ENCODE results near the gene CUX1. TPM values are rescaled to one million over a fixed set of nuclear protein-coding genes. Genes with fewer than 3 reads are reported as not detected.

Gene CUX1
- total and polyA plus RNA-seq, 9 donors = 42.2 to 151 (median 126) TPM

- TF ChIP-seq CTCF (IDR thresholded peaks at IDR 0.05) = no peak
- TF ChIP-seq EP300 (IDR thresholded peaks at IDR 0.05) = no peak
- TF ChIP-seq POLR2A (IDR thresholded peaks at IDR 0.05) = no peak
- WGBS, 3 donors = 90 to 97% (median 92%) methylated on average over 3 of the region's 3 CpGs
- H3K27me3 ChIP-seq = no peaks in the 10 kb centered on the region
- intact Hi-C loops (cut with DNase I) = no loop called here
- no peaks in the 10 kb centered on the region for H3K36me3 ChIP-seq
- H3K4me1 ChIP-seq (ENCODE audit: insufficient read depth) = no peaks in the 10 kb centered on the region
- DNase-seq = no peak
- H3K9me3 ChIP-seq = no peaks in the 10 kb centered on the region
- no peak overlapping the region for H3K4me3 ChIP-seq
- no peak overlapping the region for H3K27ac ChIP-seq
Observed at GRCh38 chr7:102099474-102099873, 282.0 kb downstream of the CUX1 start.

- peak in 1 of 5 donors; percentile 9 for DNase-seq
Observed at GRCh38 chr7:102101111-102101551, 283.7 kb downstream of the CUX1 start.

GRCh38 chr7:102101926-102102325 is 284.5 kb downstream of the CUX1 start:
- Histone ChIP-seq H3K27ac (no peak overlapping the region), H3K4me3 (no peak overlapping the region), H3K27me3 (no peaks in the 10 kb centered on the region), H3K9me3 (no peaks in the 10 kb centered on the region), H3K4me1 (ENCODE audit: insufficient read depth) (no peaks in the 10 kb centered on the region), H3K36me3 (no peaks in the 10 kb centered on the region)
- intact Hi-C loops (cut with DNase I) = no loop called here
- TF ChIP-seq EP300 (IDR thresholded peaks at IDR 0.05) (no peak), CTCF (IDR thresholded peaks at IDR 0.05) (no peak), POLR2A (IDR thresholded peaks at IDR 0.05) (no peak)
- WGBS, 3 donors = 94 to 98% (median 94%) methylated on average over 11 of the region's 11 CpGs
- DNase-seq = peak in 1 of 5 donors; percentile 9

More at GRCh38 chr7:102101111-102101551, 283.7 kb downstream of the CUX1 start:
- Histone ChIP-seq H3K9me3 (no peaks in the 10 kb centered on the region), H3K27me3 (no peaks in the 10 kb centered on the region), H3K27ac (no peak overlapping the region), H3K4me1 (ENCODE audit: insufficient read depth) (no peaks in the 10 kb centered on the region), H3K4me3 (no peak overlapping the region), H3K36me3 (no peaks in the 10 kb centered on the region)
- intact Hi-C loops (cut with DNase I) = no loop called here
- TF ChIP-seq CTCF (IDR thresholded peaks at IDR 0.05) (no peak), EP300 (IDR thresholded peaks at IDR 0.05) (no peak), POLR2A (IDR thresholded peaks at IDR 0.05) (no peak)
- 89 to 96% (median 94%) methylated on average over 7 of the region's 7 CpGs for WGBS, 3 donors

- intact Hi-C loops (cut with DNase I) = no loop called here
- WGBS, 3 donors = 93 to 98% (median 94%) methylated on average over 5 of the region's 5 CpGs
- Histone ChIP-seq H3K27me3 (no peaks in the 10 kb centered on the region), H3K4me3 (no peak overlapping the region), H3K27ac (no peak overlapping the region), H3K9me3 (no peaks in the 10 kb centered on the region), H3K4me1 (ENCODE audit: insufficient read depth) (no peaks in the 10 kb centered on the region), H3K36me3 (no peaks in the 10 kb centered on the region)
- DNase-seq = peak in 2 of 5 donors; percentile 8 to 13
- no peak for TF ChIP-seq CTCF (IDR thresholded peaks at IDR 0.05)
- no peak for TF ChIP-seq EP300 (IDR thresholded peaks at IDR 0.05)
Observed at GRCh38 chr7:102103027-102103372, 285.6 kb downstream of the CUX1 start.

Measured in ovary (tissue), 9 donors.